SU-DHL-6 (cell line): ENCODE results near the gene TSKS.

Source experiments
- CTCF ChIP-seq: fragments of 200-600 bp; sonication (generic); IDR thresholded peaks from one replicate; pipeline ENCODE4 v1.5.1; 2017; ENCODE audit warnings: antibody characterized with exemption, mild to moderate bottlenecking, low read length, moderate library complexity; ENCODE audit not compliant: insufficient read depth, poor library complexity, severe bottlenecking
- EZH2phosphoT487 ChIP-seq: fragments of 200-600 bp; sonication (generic), shearing (Covaris generic); conservative IDR thresholded peaks from 2 replicates; pipeline ENCODE4 v1.6.1; 2018; ENCODE audit warnings: mild to moderate bottlenecking, antibody characterized with exemption, low read length, moderate library complexity, mixed read lengths

- TF ChIP-seq CTCF (no peak), EZH2phosphoT487 (no peak)
These were observed 71.6 kb downstream of the TSKS start for GRCh38 chr19:49691243-49692146.
